NCI-H748 (cell line): ENCODE results near the gene HSPA9.

Experiments
- DNase-seq: peaks from one replicate; lab custom pipeline; 2025; ENCODE audit not compliant: unreplicated experiment; lab: John Stamatoyannopoulos, UW

Gene HSPA9

DNA sequence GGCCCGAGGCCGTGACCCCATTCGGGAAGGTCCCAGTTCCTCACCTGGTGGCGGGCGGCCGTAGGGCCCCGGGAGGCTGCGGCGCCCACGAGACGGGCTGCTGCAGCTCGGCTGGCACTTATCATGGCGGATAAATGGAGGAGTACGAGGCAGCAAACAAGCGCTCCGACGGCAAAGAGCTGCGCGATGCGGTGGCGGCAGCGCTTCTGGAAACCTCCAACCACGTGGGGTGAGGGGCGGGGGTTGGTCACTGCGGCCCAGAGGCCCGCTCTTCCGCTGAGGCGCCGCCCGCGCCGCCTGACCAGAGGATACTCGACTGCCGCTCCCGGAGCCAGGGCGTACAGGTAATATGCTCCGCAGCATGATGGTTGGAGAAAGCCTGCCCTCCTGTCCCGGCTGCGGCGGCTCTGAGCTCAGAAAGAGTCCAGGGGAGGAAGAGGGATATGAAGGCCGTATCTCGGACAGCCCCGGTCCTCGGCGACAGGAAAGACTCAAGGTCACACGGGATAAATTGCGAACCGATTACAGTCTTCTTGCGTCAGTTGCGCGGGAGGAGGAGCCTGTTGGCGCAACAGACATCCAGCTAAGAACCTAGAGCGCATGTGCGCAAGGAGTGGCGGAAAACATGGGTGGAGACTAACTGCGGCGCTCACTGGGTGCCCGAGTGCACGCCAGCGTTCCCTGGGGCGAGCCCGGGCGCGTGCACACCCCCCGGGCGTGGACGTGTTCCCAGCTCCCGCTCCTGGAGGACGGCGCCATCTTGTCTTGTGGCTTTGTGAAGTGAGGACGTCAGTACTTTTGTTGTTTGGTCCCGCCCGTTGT is at the start of gene HSPA9:
Gene HSPA9 (minus strand): TSS at position 208 of the 822 bp plus-strand sequence. CDS start 83 bp downstream, at position 125.
- DNase-seq, result peak; percentile 99

GRCh38 chr5:138623053-138623452 is 47.9 kb upstream of the HSPA9 start:
- DNase-seq, result no peak

GRCh38 chr5:138622051-138622450 is 46.9 kb upstream of the HSPA9 start:
- DNase-seq, result no peak

DNA sequence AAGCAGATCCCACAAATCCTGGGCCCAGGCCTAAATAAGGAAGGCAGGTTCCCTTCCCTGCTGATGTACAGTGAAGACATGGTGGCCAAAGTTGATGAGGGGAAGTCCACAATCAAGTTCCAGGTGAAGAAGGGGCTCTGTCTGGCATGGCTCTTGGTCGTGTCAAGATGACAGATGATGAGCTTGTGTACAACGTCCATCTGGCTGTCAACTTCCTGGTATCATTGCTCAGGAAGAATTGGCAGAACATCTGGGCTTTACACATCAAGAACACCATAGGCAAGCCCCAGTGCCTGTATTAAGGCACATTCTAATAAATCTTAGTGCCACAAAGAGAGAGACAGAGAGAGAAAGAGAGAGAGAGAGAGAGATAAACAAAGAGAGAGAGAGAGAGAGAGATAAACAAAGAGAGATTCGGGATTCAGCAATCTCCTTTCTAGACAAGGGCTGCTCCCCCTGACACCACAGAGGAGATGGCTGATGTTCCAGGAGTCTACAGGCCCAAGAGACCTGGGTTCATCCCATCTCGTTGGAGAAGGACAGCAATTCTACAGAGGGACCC is 45.5 kb upstream of the HSPA9 start:
- DNase-seq, result no peak

GRCh38 chr5:138616508-138616907 is 41.3 kb upstream of the HSPA9 start:
- DNase-seq, result no peak

GRCh38 chr5:138615461-138615860 is 40.3 kb upstream of the HSPA9 start:
- DNase-seq, result no peak

- DNase-seq, result no peak
Observed at GRCh38 chr5:138611678-138612218, 36.5 kb upstream of the HSPA9 start.

GRCh38 chr5:138610918-138611677 is 35.9 kb upstream of the HSPA9 start:
- DNase-seq, result no peak

- no peak for DNase-seq
Observed at GRCh38 chr5:138610415-138610917, 35.3 kb upstream of the HSPA9 start.

- DNase-seq, result no peak
Observed at GRCh38 chr5:138606378-138607064, 31.3 kb upstream of the HSPA9 start.

GRCh38 chr5:138605254-138605972 is 30.2 kb upstream of the HSPA9 start:
- DNase-seq, result no peak

GRCh38 chr5:138604176-138604785 is 29.1 kb upstream of the HSPA9 start:
- DNase-seq, result no peak

DNA sequence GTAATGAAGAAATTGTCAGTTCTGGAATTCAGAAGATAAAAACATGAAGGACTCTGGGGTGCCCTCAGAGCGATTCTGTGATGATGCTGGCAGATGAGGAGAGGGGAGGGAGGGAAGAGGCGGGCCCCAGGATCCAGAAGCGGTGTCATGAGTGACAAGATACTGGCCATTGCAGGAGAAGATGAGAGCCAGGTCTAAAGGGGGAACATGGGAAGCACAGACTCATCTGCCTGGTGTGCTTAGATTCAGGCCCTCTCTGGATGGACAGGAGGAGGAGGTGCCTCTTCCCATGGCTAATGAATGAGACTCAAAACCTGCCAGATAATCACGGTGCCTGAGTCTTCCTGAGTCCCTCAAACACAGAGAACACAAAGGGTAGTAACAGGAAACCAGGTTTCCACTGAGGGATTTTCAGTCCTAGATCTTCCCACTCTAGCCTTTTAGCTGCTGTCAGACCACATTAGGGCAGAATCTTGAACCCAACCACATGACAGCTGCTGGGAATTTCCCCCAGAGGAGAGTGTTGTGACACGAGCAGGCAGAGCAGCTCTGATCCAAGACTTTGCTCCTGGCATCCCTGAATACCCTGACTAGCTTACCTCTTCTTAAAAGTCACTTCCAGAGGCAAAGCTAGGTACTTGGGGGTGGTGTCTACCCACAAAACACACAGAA is 28.2 kb upstream of the HSPA9 start:
- DNase-seq, result no peak

DNA sequence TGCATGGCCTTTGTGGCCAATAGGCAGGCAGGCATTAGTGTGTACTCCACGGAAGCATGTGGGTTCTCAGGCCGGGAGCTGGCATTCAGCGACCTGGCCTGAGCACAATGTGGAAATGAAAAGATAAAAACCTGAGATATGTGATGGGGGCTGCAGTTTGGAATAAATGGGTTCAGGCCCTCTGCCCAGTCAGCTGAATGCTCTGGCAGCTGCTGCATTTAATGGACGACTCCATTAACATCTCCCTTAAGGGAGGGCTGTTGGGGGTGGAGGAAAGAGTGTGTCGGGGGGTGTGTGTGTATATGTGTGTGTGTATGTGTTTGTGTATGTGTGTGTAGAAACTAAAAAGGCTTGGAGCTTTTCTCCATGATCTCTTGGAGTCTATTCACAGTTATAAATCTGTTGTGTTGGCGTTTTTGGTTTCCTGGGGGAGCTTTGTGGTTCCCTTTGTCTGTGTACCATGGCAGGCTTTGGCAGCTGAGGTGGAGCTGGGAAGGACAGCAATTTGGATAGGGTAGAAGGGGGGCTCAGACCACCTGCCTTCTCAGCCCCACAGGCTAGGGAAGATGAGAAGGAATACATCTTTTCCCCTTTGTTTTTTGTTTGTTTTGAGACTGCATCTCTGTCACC is 27.3 kb upstream of the HSPA9 start:
- no peak for DNase-seq

DNA sequence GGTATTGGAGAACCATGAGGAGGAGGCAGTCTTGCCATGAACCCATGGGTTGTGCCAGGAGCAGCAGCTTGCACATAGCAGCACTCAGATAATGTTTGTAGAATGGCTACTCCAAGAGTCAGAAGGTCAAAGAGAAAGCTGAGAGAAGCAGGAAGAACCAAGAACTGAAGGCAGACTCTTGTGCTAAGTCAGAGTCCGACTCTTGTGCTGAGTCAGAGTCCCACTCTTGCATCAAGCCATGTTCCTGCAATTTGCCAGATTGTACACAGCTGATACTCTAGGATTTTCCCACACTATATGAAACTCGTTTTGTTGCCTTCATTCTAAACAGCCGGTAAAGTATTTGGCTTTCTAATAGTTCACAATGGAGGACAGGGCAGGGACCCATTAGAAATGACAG is 26.2 kb upstream of the HSPA9 start:
- DNase-seq, result no peak

DNA sequence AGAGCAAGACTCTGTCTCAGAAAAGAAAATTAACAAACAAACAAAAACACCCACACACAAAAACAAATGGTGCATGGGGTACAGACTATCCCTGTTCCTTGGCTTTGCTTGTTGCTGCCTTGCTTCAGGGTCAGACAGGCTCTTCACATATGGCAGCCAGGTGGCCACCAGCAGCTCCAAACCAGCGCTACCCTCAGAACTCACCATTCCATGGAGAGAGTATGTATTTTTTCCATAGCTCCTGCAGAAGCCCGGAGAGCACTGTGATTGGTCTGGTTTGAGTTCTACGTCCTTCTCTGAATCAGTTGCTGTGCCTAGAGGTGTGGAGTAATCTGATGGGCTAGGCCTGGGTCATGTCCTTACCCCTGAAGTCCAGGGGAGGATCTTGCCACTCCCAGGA is 25.2 kb upstream of the HSPA9 start:
- DNase-seq, result no peak

DNA sequence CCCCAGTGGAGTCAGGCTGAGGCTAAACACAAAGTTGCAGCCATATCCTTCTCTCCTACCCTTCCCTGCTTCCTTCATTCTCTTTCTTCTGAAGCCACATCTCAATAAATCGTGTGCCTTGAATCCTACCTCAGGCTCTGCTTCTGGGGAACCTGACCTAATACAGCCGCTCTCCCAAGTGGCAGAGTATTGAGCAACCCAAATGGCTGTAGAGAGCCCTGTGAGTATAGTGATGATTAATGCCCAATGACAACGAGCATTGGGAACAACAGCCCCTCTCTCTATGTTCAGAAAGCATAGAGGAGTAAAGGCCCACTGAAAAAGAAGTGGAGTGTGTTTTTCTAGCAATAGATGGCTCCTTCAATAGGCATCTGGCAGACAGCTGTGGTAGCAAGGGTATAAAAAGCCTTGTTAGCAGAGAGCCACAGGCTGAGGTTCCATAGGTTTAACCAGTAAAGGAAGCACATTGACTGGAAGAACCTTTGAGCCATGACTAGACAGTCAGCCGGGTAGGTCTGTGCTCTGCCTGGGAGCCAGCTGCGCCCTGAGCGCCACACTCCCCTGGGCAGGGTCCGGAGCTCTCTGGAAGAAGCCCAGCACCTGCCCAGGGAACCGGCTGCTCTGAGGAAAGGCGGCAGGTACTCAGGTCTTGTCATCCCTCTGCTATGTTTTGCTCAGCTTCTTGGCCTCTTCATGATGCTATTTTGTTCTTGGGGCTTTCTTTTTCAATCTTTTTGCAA is 22.6 kb upstream of the HSPA9 start:
- no peak for DNase-seq
